ENCODE measurements around the gene NDOR1.

- TF ChIP-seq CTCF (IDR thresholded peaks at IDR 0.05) (no peak), POLR2A (IDR thresholded peaks at IDR 0.05) (no peak)
Measured at GRCh38 chr9:137221095-137221505, 15.6 kb downstream of the NDOR1 start.
